T47D (cell line): ENCODE measurements around the gene CARS2.
"Not testable (repeated sequence)": the region's sequence is repeated elsewhere in the genome, so short reads cannot be mapped to it uniquely, and the experiment has no call there.

Experiments
- DNase-seq, 2 experiments: peaks; one replicate each; pipeline versions ENCODE4 v3.0.0 to v3.0.0-alpha.2; 2011 to 2012; ENCODE audit warnings: low read depth in 1 of 2, low spot score in 1 of 2
- JUND ChIP-seq: IDR thresholded peaks from 2 replicates; pipeline ENCODE4 v1.6.1; 2012; ENCODE audit warnings: low read depth
- in situ Hi-C: cut with HindIII; loops from 2 replicates; pipeline ENCODE4 v1.10.0; 2016; ENCODE audit warnings: low sequenced_read_pairs, low pct_unique_long_range_greater_than_20kb

Gene CARS2

GRCh38 chr13:110633776-110634175, 72.1 kb downstream of the CARS2 start:
- no peak for TF ChIP-seq JUND
- in situ Hi-C loops = no loop called here
- no peak for DNase-seq

GRCh38 chr13:110632255-110632654, 73.7 kb downstream of the CARS2 start:
- DNase-seq, in situ Hi-C loops: not testable (repeated sequence)

- TF ChIP-seq JUND = no peak
- no peak for DNase-seq
- in situ Hi-C loops = no loop called here
Measured at GRCh38 chr13:110630566-110631119, 75.3 kb downstream of the CARS2 start.

- in situ Hi-C loops = no loop called here
- no peak for TF ChIP-seq JUND
- DNase-seq = no peak
Measured at GRCh38 chr13:110629735-110630134, 76.2 kb downstream of the CARS2 start.

GRCh38 chr13:110628952-110629701, 76.8 kb downstream of the CARS2 start:
- in situ Hi-C loops = no loop called here
- TF ChIP-seq JUND = no peak

GRCh38 chr13:110628477-110628793, 77.5 kb downstream of the CARS2 start:
- TF ChIP-seq JUND = no peak
- no peak for DNase-seq
- in situ Hi-C loops = no loop called here

More at GRCh38 chr13:110628952-110629701, 76.8 kb downstream of the CARS2 start:
- DNase-seq = no peak

- DNase-seq = no peak
- no peak for TF ChIP-seq JUND
- in situ Hi-C loops = no loop called here
Measured at GRCh38 chr13:110627761-110628476, 78.0 kb downstream of the CARS2 start.

GRCh38 chr13:110627351-110627750, 78.6 kb downstream of the CARS2 start:
- DNase-seq = no peak
- in situ Hi-C loops = no loop called here
- no peak for TF ChIP-seq JUND

- in situ Hi-C loops = no loop called here
Measured at GRCh38 chr13:110626521-110626920, 79.4 kb downstream of the CARS2 start.

GRCh38 chr13:110625771-110626321, 80.1 kb downstream of the CARS2 start:
- in situ Hi-C loops = no loop called here
- DNase-seq = peak; percentile 50 to 53
- TF ChIP-seq JUND = no peak

More at GRCh38 chr13:110626521-110626920, 79.4 kb downstream of the CARS2 start:
- DNase-seq = no peak
- TF ChIP-seq JUND = no peak

- in situ Hi-C loops = no loop called here
- no peak for TF ChIP-seq JUND
- no peak for DNase-seq
Measured at GRCh38 chr13:110624766-110625756, 80.9 kb downstream of the CARS2 start.

- DNase-seq = peak in 1 of 2 experiments; percentile 28
- in situ Hi-C loops = no loop called here
Measured at GRCh38 chr13:110620596-110620995, 85.3 kb downstream of the CARS2 start.

More at GRCh38 chr13:110620596-110620995, 85.3 kb downstream of the CARS2 start:
- TF ChIP-seq JUND = no peak
